HG03196 (cell line): ENCODE data around the gene IP6K2.
"Not testable (repeated sequence)": the region's sequence is repeated elsewhere in the genome, so short reads cannot be mapped to it uniquely, and the experiment has no call there.

ENCODE experiments used
- ATAC-seq: cut with Tn5 transposase; IDR thresholded peaks from one replicate; pipeline ENCODE4 v1.9.1; 2021; ENCODE audit not compliant: unreplicated experiment

The IP6K2 gene, protein sequence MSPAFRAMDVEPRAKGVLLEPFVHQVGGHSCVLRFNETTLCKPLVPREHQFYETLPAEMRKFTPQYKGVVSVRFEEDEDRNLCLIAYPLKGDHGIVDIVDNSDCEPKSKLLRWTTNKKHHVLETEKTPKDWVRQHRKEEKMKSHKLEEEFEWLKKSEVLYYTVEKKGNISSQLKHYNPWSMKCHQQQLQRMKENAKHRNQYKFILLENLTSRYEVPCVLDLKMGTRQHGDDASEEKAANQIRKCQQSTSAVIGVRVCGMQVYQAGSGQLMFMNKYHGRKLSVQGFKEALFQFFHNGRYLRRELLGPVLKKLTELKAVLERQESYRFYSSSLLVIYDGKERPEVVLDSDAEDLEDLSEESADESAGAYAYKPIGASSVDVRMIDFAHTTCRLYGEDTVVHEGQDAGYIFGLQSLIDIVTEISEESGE

GRCh38 chr3:48716982-48717746 is at the start of gene IP6K2:
Gene IP6K2 (minus strand): TSS chr3:48717221. CDS start chr3:48695291, 21,930 bp downstream.
- ATAC-seq = peak; percentile 96

GRCh38 chr3:48765376-48765775 is 48.4 kb upstream of the IP6K2 start:
- ATAC-seq = no peak

- ATAC-seq = no peak
These were observed 45.8 kb upstream of the IP6K2 start for GRCh38 chr3:48762816-48763215.

- not testable (repeated sequence) for ATAC-seq
These were observed 43.0 kb upstream of the IP6K2 start for GRCh38 chr3:48759991-48760540.

DNA sequence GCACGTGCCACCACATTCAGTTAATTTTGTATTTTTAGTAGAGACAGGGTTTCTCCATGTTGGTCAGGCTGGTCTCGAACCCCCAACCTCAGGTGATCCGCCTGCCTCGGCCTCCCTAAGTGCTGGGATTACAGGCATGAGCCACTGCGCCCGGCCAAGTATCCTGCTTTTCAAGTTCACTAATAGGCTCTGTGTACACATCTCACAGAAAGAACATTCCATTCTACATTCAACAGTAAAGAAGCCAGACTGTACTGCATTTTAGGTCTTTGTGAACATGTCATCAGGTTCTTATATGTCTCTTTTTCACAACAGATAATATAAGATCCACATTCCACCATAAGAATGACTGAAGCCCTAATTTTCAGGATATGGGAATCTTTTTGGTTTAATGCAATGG is 42.5 kb upstream of the IP6K2 start:
- not testable (repeated sequence) for ATAC-seq

GRCh38 chr3:48759071-48759470 is 42.0 kb upstream of the IP6K2 start:
- ATAC-seq = no peak

DNA sequence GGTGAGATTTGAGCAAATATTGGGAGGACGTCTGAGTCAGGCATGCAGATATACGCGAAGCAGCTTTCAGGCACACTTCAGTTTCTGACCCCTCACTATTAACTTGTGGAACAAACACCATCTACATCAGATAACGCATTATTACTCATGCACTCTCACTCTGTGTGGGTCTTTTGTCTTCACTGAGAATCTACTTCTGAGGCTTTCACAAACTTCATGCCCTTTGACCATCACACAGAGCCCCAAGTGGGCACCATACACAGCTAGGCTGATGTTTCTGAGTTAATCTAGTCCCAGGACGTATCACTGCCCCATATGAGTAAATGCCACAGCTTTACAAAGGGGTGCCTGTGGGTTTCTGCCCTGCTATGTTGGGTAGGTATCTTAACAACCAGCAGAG is 39.6 kb upstream of the IP6K2 start:
- ATAC-seq = no peak

- ATAC-seq = no peak
These were observed 33.8 kb upstream of the IP6K2 start for GRCh38 chr3:48750856-48751255.

DNA sequence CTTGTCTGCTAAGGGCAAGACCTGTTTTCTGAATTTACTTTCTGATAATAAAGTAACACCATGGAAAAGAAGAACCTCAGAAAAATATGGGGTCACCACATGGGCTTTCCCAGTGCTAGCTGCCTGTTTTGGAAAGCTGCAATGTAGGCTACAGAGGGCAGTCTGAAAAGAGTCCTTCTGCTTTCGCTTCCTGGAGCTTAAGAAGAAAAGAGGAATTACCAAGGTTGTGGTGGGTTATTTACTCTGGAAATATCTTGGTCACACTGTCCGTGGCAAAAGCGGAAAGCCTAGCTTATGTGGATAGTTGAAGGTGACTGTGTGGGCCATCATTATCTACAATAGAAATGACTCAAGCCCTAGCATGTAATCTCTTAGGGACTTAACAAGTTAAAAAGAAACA is 31.7 kb upstream of the IP6K2 start:
- ATAC-seq = no peak

DNA sequence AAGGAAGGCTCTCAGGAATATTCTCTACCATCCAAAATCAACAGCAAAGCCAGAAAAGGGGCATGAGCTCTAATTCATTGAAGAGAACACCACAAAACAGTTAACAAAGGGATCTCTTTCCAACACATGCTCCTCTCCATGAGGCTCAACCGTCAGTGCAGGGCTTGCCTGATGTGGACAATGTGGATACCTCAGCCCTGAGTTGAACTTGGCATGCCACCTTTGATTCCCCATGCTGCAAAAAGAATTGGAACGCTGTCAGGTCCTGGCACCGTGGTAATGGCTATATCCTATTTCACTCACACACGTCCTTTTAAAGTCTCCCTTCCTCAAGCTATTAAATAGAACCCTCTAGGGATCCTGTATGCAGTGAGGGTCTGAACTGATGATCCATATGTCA is 30.7 kb upstream of the IP6K2 start:
- no peak for ATAC-seq

- no peak for ATAC-seq
These were observed 30.1 kb upstream of the IP6K2 start for GRCh38 chr3:48747015-48747615.

GRCh38 chr3:48743773-48744172 is 26.8 kb upstream of the IP6K2 start:
- no peak for ATAC-seq

DNA sequence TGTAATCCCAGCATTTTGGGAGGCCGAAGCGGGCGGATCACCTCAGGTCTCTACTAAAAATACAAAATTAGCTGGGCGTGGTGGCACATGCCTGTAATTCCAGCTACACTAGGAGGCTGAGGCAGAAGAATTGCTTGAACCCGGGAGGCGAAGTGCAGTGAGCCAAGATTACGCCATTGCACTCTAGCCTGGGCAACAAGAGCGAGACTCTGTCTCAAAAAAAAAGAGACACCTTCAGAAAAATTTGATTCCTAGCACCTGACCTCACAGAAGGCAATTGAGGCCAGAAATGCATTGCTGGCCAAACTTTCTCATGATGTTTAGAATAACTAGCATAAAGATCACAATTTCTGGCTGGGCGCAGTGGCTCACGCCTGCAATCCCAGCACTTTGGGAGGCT is 24.2 kb upstream of the IP6K2 start:
- not testable (repeated sequence) for ATAC-seq

DNA sequence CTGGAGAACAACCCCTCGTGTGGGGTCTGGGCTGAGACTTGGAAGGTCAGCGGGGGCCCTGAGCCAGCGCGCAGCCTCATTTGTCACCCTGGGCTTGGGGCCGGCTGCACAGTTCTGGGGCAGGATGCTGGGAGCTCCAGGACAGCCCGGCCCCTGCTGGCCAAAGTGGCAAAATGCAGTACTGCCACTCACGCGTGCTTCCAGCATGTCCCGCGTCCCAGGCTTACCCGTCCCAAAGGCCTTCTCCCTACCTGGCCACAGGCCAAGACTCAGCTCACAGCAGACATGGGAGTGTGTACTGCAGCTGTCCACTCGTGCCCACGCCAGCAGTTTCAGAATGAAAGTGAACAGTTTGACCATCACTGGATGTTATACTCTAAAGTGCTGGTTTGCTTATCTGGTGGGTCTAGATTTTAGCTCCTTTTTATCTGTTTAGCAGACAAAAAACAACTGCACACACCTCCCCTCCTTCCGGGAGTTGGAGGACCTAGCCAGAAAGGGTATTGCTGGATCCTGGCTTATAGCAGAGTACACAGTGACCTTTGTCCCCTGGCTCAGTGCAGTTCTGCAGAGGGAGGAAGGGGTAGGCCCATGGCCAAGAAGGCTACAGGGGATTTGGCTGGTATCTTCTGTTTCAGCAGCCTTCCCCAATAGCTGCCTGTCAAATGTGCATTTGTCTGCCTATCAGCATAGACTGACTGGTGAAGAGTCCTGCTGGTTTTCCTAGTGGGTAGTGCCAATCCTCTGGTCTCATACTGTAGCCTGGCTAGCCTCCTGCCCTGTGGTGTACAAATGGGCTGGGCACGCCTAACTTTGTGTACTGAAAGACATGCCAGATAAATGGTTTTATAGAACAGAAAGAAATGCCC is 23.2 kb upstream of the IP6K2 start:
- no peak for ATAC-seq

- ATAC-seq = no peak
These were observed 22.6 kb upstream of the IP6K2 start for GRCh38 chr3:48739617-48739954.

DNA sequence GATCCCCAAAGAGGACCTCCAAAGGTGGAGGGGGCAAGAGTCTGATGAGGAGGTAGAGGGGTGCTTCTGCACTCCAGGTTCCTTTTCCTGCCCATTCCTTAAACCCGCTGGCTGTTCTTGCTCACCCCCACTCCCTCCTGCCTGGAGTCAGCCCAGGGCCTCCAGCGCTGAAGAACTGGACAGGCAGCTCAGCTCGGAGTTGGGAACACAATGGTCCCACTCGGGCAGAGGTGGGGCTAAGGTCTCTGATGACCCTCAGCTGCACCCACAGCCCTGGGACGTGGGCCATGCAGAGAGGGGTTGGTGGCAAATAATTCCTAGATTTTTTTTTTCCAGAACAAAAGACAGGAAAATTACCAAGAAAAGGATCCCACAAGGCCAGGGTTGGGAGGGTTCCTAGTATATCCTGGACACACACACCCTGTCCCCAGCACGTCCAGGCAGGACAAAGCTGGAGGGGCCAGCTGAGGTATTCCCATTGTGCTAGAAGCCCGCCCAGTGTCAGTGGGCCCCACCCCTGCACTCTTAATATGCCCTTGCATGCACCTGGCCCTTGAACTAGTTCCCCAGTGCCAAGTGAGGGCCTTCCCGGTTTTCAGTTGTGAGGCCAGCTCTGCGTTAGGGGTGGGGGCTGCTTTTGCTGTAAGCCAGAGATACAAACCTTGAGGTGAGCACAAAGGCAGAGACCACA is 22.1 kb upstream of the IP6K2 start:
- ATAC-seq = no peak

- no peak for ATAC-seq
These were observed 21.1 kb upstream of the IP6K2 start for GRCh38 chr3:48738144-48738536.

- ATAC-seq = not testable (repeated sequence)
These were observed 18.2 kb upstream of the IP6K2 start for GRCh38 chr3:48735075-48735767.

DNA sequence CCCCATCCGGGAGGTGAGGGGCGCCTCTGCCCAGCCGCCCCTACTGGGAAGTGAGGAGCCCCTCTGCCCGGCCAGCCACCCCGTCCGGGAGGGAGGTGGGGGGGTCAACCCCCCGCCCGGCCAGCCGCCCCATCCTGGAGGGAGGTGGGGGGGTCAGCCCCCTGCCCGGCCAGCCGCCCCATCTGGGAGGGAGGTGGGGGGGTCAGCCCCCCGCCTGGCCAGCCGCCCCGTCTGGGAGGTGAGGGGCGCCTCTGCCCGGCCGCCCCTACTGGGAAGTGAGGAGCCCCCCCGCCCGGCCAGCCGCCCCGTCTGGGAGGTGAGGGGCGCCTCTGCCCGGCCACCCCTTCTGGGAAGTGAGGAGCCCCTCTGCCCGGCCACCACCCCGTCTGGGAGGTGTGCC is 17.5 kb upstream of the IP6K2 start:
- ATAC-seq = not testable (repeated sequence)
